MV-4-11 (cell line): Measurements from ENCODE around the gene TMEM201.

Source experiments
- DNase-seq: peaks from one replicate; lab custom pipeline; 2025; lab: John Stamatoyannopoulos, UW

TMEM201 gene

GRCh38 chr1:9580942-9581341, 7.8 kb upstream of the TMEM201 start:
- DNase-seq: no peak

DNA sequence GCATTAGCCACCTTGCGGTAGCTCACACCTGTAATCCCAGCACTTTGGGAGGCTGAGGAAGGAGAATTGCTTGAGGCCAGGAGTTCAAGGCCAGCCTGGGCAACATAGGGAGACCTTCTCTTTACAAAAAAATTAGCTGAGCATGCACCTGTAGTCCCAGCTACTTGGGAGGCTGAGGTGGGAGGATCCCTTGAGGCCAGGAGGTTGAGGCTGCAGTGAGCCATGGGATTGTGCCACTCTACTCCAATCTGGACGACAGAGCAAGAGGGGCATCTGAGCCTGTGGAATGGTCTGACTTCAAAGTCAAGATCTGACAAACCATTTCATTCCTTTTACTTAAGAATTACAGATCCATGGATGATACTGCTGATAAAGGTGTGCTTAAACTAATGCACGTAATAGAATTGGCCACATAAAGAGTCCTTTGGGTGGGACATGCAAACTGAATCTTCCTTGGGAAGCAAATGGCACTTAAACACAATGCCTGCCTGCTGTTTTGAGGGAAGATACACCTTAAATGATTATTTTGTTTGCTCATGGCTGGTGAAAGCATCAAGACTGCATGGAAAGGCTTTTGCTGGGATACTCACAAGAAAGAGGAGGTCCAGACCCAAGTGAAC, 2.5 kb upstream of the TMEM201 start:
- no peak for DNase-seq

DNA sequence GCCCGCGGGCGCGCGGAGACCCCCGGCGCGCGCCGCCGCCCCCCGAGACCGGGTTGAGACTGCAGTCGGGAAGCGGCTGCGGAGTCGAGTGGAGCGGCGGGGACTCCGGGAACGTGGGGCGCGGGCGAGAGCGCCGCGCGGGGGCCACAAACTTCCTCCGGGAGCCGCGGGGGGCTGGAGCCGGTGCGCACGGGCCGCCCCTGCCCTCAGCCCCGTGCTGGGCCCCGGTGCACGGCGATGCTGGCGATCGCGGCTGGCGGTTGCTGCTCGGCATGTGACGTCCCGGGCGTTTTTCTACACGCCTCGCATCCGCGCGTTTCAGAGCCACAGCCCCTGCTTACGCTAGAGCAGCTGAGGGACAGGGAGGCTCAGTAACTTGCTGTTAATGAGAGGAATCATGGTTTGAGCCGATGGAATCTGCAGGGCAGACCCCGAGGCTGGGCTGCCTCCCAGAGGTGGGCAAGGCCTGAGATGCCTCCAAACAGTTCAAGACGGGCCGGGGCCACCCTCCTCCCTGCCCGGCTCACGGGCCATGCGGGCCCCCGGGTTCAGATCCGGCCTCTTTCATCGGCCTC, 520 bp downstream of the TMEM201 start:
- DNase-seq: no peak

DNA sequence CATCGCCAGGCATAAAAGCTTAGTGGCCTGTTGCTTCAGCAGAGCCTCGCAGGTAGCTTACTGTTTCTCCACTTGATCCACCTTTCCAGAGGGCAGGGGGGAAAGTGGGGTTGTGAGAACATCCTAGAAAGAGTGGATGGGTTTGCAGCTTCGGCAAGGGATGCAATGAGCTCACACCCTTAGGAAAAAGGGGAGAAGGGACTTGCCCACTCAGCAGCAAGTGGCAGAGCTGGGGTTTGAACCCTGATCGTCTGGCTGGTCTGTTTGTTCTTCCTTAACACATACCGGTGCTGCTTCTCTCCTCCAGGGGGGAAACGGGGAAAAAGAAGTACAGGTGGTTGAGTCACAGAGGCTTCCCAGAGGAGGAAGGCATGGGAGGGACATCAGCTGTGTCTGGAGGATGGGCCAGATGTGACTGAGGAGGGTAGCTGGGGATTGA, 1.0 kb downstream of the TMEM201 start:
- no peak for DNase-seq

DNA sequence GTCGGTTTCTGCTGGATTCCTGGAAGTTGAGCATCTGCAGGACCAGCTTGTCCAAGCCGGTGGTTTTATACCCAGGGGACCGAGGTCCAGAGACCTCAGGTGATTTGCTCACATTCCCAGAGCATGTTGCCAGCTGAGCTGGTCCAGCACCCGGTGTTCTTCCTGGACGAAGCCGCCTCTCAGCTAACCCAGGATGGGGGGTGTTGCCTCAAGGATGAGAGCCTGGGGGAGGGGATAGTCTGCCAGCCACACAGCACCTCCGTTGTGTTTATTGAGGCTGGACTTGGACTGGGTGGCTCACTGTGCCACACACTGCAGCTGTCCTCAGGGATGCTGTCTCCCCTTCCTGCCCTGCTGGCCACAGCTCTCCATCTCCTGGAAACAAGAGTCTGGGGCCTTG, 1.5 kb downstream of the TMEM201 start:
- no peak for DNase-seq

DNA sequence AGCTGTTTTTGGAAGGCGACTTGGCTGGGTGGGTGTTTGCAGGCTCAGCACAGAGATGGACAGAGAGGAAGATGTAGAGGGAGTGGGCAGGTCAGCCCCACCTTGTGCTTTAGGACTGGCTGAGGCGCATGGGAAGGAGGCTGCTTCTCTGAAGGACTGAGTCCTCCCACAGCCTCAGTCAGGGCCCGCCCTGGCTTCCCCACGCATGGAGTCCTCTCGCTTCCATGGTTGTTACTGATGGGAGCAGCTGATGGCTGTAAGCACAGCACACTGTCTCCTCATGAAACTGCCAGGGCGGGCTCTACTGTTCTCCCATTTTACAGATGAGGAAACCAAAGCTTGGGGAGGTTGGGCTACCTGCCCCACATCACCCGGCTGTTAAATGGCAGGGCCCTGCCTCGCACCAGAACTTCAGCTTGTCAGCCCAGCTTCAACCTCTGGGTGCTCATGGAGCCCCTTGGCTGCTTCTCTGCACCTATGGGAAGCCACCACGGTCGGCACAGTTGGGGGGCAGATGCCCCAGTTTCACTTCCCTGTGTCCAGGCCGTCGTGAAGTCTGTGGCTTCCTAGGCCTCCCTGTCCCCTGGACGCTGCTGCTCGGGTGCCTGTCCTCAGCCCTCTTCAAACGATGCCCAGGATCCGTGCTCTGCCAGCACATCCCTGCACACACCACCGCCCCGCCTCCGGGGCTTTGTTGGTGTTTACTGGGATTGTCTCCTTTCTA, 2.4 kb downstream of the TMEM201 start:
- DNase-seq: peak; percentile 64

GRCh38 chr1:9591669-9592509, 3.2 kb downstream of the TMEM201 start:
- DNase-seq: peak; percentile 61

DNA sequence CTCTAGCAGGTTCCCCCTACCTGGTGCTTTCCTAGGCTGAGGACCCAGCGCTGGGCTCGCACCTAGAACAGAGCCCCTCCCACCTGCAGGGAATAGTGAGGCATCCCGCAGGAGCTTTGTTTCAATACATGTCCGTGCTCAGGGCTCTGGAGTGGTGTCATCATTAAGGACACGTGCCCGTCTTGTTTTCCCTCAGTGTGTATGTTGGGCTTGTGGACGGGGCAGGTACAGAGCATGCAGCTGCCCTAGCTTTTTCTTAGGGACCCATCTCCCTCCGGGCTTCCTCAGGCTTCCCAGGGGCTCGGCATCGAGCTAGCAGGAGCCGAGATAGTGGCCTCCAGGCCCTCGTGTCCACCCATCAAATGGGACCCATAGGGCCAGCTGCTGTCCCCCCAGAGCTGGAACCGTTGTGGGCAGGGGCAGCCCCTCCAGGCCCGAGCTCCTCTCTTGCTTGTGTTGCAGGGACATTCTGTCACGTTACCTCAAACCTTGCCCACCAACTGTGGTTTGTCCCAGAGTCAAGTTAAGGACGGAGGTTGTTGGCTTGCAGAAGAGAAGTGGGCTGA, 3.9 kb downstream of the TMEM201 start:
- DNase-seq: no peak

DNA sequence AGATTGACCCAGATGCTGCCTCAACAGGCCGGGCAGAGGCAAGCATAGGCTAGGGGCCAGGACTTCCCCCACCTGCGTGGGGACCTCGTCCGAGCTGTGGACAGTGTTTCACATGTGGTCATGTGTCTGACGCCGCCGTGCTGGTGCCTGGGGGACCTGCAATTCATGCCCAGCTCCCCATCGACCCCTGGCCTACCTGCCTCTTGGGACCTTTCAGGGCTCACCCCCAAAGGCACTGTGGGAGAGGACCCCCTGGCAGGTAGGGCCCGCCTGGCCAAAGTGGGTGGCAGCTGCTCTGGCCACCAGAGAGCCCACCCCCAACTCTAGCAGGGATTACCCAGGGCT, 4.4 kb downstream of the TMEM201 start:
- no peak for DNase-seq

GRCh38 chr1:9593492-9594465, 5.1 kb downstream of the TMEM201 start:
- DNase-seq: peak; percentile 95

DNA sequence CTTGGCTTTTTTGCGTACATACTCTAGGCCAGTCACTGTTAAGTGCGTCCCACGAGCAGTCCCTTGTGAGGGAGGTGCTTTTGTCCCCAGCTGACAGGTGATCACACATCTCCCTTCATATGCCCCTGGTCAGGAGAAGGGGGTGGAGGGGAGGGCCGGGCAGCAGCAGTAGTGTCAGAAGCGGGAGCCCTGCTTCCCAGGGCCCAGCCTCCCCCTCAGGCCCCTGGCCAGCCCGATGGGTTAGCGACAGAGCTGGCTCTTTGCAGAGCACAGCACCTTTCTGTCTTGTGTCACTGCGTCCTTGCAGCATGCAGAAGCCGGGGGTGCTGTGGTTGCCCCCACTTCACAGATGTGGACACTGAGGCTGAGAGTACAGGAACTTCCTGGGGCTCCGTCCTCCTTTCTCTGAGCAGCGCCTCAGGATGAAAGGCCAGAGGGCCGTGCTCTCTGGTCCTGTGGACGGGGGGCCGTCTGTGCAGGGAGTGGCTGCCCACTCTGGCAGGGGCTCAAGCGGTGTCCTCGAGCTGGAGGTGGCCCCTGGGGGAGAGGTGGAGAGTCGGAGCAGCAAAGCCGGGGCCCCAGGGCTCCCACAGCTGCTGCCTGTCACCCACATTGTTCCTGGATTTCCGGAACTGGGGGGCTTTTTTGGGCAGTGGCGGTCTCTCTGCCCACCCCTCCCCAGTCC, 5.9 kb downstream of the TMEM201 start:
- no peak for DNase-seq

DNA sequence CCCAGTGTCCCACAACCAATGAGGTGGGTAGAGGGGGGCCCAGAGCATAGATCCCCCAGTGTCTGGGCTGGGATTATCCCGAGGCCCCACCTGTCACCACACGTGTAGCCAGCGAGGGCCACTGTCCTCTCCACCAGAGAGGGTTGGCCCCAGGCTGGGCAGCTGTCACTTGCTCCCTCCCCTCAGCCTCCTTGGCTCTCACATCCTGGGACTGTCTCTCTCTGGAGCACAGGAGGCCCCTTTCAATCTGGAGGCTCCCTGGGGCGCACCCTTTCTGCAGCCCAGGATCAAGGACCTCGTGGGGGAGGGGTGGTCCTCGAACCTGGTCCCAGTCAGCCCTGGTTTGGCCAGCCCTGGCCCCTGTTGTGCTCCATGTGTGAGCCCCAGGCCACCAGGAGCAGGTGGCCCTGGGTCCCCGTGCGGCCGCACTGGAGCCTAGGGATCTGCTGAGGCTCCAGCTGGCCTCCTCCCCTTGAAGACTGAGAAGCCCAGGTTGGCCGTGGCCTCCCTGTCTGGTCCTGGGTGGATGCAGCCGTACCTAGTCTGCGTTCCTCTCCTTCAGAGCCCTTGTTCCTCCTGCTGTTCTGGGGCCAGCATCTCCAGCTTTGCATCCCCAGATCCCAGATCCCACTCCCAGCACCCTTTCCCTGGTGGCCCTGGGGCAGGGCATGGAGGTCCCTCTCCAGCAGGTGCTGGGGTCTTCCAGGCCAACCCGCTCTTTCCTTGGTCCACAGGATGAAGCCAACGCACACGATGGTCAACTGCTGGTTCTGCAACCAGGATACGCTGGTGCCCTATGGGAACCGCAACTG, 6.7 kb downstream of the TMEM201 start:
- DNase-seq: no peak

DNA sequence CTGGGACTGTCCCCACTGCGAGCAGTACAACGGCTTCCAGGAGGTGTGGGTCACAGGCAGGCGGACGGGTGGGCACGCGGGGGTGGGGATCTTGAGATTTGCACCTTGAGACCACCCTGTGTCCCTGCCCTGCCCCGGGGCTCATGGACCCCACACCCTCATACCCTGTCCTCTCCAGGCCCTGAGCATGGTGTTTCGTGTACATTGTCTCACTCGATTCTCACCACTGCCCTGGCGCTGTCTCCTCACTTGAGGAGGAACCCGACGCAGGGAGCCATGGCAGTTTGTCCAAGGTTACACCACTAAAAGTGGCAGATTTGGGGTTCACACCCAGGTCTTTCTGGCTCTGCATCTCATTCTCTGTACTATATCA, 7.2 kb downstream of the TMEM201 start:
- DNase-seq: no peak

DNA sequence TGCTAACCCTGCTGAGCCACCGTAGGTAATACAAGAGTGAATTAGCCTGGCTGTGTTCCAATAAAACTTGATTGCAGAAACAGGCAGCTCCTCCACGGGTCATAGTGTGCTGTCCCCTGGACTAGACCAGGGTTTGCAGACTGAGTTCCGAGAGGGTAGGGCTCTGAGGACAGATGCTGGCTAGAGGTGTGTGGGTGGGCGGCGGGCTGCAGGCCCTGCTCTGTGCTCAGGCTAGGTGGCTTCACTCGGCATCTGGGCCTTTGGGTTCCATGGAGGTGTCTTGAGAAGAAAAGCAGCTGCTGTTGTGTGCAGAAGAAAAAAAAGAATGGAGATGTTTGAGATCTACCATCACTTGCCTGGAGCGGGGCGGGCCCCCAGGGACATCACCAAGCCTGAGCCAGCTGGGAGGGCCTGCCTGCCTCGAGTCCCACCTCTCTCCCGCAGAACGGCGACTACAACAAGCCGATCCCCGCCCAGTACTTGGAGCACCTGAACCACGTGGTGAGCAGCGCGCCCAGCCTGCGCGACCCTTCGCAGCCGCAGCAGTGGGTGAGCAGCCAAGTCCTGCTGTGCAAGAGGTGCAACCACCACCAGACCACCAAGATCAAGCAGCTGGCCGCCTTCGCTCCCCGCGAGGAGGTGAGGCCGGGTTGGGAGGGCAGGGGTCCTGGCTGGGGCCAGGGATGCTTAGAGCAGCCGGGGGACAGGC, 7.9 kb downstream of the TMEM201 start:
- DNase-seq: no peak

- DNase-seq: no peak
These were observed 8.9 kb downstream of the TMEM201 start for GRCh38 chr1:9597361-9598315.

DNA sequence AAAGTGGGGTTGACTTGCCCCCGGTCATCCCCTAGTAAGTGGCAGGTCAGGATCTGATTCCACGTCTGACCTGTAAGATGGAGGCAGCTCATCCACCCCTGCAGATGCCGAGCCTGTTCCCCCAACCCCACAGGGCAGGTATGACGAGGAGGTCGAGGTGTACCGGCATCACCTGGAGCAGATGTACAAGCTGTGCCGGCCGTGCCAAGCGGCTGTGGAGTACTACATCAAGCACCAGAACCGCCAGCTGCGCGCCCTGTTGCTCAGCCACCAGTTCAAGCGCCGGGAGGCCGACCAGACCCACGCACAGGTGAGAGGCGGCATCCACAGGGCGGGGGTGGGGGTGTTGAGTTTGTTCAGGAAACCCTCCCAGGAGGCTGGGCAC, 9.6 kb downstream of the TMEM201 start:
- DNase-seq: no peak

DNA sequence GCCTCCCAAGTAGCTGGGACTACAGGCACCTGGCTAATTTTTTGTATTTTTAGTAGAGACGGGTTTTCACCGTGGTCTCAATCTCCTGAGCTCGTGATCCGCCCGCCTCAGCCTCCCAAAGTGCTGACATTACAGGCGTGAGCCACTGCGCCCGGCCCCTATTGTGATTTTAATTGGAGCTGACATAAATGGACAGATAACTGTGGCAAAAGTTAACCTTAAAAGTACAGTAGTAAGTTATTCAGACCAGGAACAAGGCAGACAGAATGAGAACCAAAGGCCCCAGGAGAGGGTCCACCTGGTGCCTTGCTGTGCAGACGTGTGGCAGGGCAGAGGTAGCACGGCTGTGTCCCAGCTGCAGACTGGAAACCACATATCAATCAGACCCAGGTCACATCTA, 11.0 kb downstream of the TMEM201 start:
- DNase-seq: no peak
